ENCODE measurements around the gene SNRNP200. TPM values are rescaled to one million over a fixed set of nuclear protein-coding genes. Genes with fewer than 3 reads are reported as not detected.

The SNRNP200 gene
- total RNA-seq, 2 experiments from 2014 or later: 79.3 to 216 TPM

DNA sequence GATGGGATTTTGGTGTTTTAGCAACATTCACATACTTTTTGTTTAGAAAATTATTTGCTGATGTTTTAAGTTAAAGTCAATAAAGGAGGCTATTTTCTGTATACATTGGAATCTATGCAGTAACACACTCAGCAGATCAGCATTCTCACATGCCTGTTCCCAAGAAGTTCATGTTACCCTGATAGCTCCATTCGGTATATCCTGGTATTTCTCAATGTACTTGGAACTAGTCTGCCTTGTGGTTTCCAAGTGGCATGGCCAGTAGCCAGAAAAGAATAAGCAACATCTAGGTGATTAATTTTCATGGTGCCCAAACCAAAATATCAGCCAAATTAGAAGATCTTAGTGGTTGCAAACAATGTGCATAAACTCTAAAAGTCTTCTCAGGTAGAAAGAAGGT, 25.1 kb upstream of the SNRNP200 start:
- no peak for TF ChIP-seq EZH2phosphoT487 (IDR thresholded peaks at IDR 0.05; ENCODE audit: borderline replicate concordance, low read depth, low read length)
- TF ChIP-seq, protein P1, sequence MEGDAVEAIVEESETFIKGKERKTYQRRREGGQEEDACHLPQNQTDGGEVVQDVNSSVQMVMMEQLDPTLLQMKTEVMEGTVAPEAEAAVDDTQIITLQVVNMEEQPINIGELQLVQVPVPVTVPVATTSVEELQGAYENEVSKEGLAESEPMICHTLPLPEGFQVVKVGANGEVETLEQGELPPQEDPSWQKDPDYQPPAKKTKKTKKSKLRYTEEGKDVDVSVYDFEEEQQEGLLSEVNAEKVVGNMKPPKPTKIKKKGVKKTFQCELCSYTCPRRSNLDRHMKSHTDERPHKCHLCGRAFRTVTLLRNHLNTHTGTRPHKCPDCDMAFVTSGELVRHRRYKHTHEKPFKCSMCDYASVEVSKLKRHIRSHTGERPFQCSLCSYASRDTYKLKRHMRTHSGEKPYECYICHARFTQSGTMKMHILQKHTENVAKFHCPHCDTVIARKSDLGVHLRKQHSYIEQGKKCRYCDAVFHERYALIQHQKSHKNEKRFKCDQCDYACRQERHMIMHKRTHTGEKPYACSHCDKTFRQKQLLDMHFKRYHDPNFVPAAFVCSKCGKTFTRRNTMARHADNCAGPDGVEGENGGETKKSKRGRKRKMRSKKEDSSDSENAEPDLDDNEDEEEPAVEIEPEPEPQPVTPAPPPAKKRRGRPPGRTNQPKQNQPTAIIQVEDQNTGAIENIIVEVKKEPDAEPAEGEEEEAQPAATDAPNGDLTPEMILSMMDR (conservative IDR thresholded peaks at IDR 0.05; ENCODE audit: low read length): no peak
- intact Hi-C loops (cut with micrococcal nuclease; ENCODE audit: unreplicated experiment): no loop called here
- H3K4me2 ChIP-seq (ENCODE audit: low read length): no peak overlapping the region
- DNase-seq (ENCODE audit: low spot score): no peak
- H2AFZ ChIP-seq (ENCODE audit: low read length): no peak overlapping the region
- BruUV-seq (replicated peaks): no TSS peak
- ChIA-PET CTCF (ENCODE audit: unreplicated experiment) (no interaction called here), POLR2A (interaction anchor here (0.6 to 0.7 kb wide), 2 partner anchors 18 to 433 kb away, joined by 3 to 4 read pairs; no protein-coding TSS in a partner anchor)
- H3K36me3 ChIP-seq (ENCODE audit: insufficient read depth, low read length): peaks cover 20% of the 10 kb centered on the region
- no peak overlapping the region for H3K27ac ChIP-seq (ENCODE audit: low read depth, low read length, poor library complexity, severe bottlenecking)
- H3K4me1 ChIP-seq (ENCODE audit: insufficient read depth, low read length, poor library complexity, severe bottlenecking): peaks cover 16% of the 10 kb centered on the region
- H3K9me2 ChIP-seq (ENCODE audit: insufficient read depth, low read length): no peaks in the 10 kb centered on the region
- H4K20me1 ChIP-seq (ENCODE audit: insufficient read depth, low read length): 0 out of 2 replicates have a peak, but pooled peaks cover 3% of the 10 kb centered on the region
- no peaks in the 10 kb centered on the region for H3K9me3 ChIP-seq (ENCODE audit: low read length)
- H3K4me3 ChIP-seq (ENCODE audit: low read depth, low read length, poor library complexity, severe bottlenecking): no peak overlapping the region
- H3K79me2 ChIP-seq (ENCODE audit: insufficient read depth, low read depth, low read length): 0 out of 2 replicates have a peak, but pooled peaks cover 7% of the 10 kb centered on the region

DNA sequence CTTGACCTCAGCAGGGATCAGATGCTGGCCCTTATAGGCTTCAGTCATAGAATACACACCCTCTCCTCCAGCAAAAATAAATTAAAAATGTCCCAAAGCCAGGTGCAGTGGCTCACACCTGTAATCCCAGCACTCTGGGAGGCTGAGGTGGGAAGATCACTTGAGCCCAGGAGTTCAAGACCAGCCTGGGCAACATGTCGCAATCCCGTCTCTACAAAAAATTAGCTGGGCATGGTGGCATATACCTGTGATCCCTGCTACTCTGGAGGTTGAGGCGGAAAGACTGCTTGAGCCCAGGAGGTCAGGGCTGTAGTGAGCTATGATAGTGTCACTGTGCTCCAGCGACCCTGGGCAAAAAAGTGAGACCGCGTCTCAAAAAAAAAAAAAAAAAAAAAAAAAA, 24.5 kb upstream of the SNRNP200 start:
- H2AFZ ChIP-seq (ENCODE audit: low read length): no peak overlapping the region
- H3K4me3 ChIP-seq (ENCODE audit: low read depth, low read length, poor library complexity, severe bottlenecking): no peak overlapping the region
- H3K27ac ChIP-seq (ENCODE audit: low read depth, low read length, poor library complexity, severe bottlenecking): no peak overlapping the region
- 0 out of 2 replicates have a peak, but pooled peaks cover 3% of the 10 kb centered on the region for H4K20me1 ChIP-seq (ENCODE audit: insufficient read depth, low read length)
- peaks cover 20% of the 10 kb centered on the region for H3K36me3 ChIP-seq (ENCODE audit: insufficient read depth, low read length)
- BruUV-seq (replicated peaks): no TSS peak
- peaks cover 18% of the 10 kb centered on the region for H3K4me1 ChIP-seq (ENCODE audit: insufficient read depth, low read length, poor library complexity, severe bottlenecking)
- TF ChIP-seq EZH2phosphoT487 (IDR thresholded peaks at IDR 0.05; ENCODE audit: borderline replicate concordance, low read depth, low read length): no peak
- TF ChIP-seq, protein P1 (conservative IDR thresholded peaks at IDR 0.05; ENCODE audit: low read length): no peak
- ChIA-PET CTCF (ENCODE audit: unreplicated experiment) (no interaction called here), POLR2A (interaction anchor here (0.6 kb wide), 1 partner anchor 18 kb away, joined by 4 read pairs; no protein-coding TSS in a partner anchor)
- H3K9me2 ChIP-seq (ENCODE audit: insufficient read depth, low read length): no peaks in the 10 kb centered on the region
- H3K4me2 ChIP-seq (ENCODE audit: low read length): no peak overlapping the region
- 0 out of 2 replicates have a peak, but pooled peaks cover 5% of the 10 kb centered on the region for H3K79me2 ChIP-seq (ENCODE audit: insufficient read depth, low read depth, low read length)
- DNase-seq (ENCODE audit: low spot score): no peak
- intact Hi-C loops (cut with micrococcal nuclease; ENCODE audit: unreplicated experiment): no loop called here
- no peaks in the 10 kb centered on the region for H3K9me3 ChIP-seq (ENCODE audit: low read length)

DNA sequence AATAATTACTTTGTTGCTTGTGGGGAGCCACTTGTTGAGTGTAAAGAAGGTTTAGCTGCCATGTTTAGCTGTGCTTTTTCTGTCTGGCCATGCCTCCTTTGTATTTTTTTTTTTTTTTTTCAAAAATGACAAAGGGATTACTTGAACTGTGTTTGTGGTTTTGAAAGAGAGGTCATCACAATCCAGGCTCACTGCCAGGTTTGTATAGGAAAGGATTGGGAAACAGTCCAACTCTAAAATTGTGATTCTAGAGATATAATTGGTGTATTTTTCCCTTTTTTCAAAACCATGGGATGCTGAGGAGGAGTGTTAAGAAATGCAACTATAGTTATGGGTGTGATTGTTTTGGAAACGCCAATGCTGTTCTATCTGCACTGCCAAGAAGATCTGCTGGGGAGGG, 24.1 kb upstream of the SNRNP200 start:
- Histone ChIP-seq H3K4me1 (ENCODE audit: insufficient read depth, low read length, poor library complexity, severe bottlenecking) (peaks cover 19% of the 10 kb centered on the region), H3K9me3 (ENCODE audit: low read length) (no peaks in the 10 kb centered on the region), H3K4me3 (ENCODE audit: low read depth, low read length, poor library complexity, severe bottlenecking) (no peak overlapping the region), H2AFZ (ENCODE audit: low read length) (no peak overlapping the region), H3K27ac (ENCODE audit: low read depth, low read length, poor library complexity, severe bottlenecking) (no peak overlapping the region), H3K9me2 (ENCODE audit: insufficient read depth, low read length) (no peaks in the 10 kb centered on the region), H4K20me1 (ENCODE audit: insufficient read depth, low read length) (0 out of 2 replicates have a peak, but pooled peaks cover 3% of the 10 kb centered on the region), H3K4me2 (ENCODE audit: low read length) (no peak overlapping the region), H3K79me2 (ENCODE audit: insufficient read depth, low read depth, low read length) (0 out of 2 replicates have a peak, but pooled peaks cover under 1% of the 10 kb centered on the region), H3K36me3 (ENCODE audit: insufficient read depth, low read length) (peaks cover 20% of the 10 kb centered on the region)
- ChIA-PET CTCF (ENCODE audit: unreplicated experiment) (no interaction called here), POLR2A (no interaction called here)
- no peak for TF ChIP-seq EZH2phosphoT487 (IDR thresholded peaks at IDR 0.05; ENCODE audit: borderline replicate concordance, low read depth, low read length)
- TF ChIP-seq, protein P1 (conservative IDR thresholded peaks at IDR 0.05; ENCODE audit: low read length): no peak
- DNase-seq (ENCODE audit: low spot score): no peak
- BruUV-seq (replicated peaks): no TSS peak
- intact Hi-C loops (cut with micrococcal nuclease; ENCODE audit: unreplicated experiment): no loop called here
